Smooth muscle cell (in vitro differentiated cells): ENCODE data around the gene OSBPL1A. TPM values are rescaled to one million over a fixed set of nuclear protein-coding genes. Genes with fewer than 3 reads are reported as not detected.

ENCODE experiments used
- DNase-seq: peaks from one replicate; lab custom pipeline; 2025; ENCODE audit not compliant: unreplicated experiment; lab: John Stamatoyannopoulos, UW
- H2AFZ ChIP-seq: fragments of 200-600 bp; sonication (generic); 2 replicates; pipeline ENCODE4 v1.6.0; 2016; ENCODE audit warnings: antibody characterized with exemption, low read depth, mild to moderate bottlenecking
- H3F3A ChIP-seq: fragments of 200-600 bp; sonication (generic); 2 replicates; pipeline ENCODE4 v1.6.0; 2017; ENCODE audit warnings: antibody characterized with exemption, low read depth
- H3K27ac ChIP-seq: fragments of 200-600 bp; sonication (generic); 2 replicates; pipeline ENCODE4 v1.5.1; 2016; ENCODE audit warnings: low read depth, mild to moderate bottlenecking
- H3K27me3 ChIP-seq: fragments of 200-600 bp; sonication (generic); 2 replicates; pipeline ENCODE4 v1.6.1; 2016; ENCODE audit warnings: low read depth, mild to moderate bottlenecking
- H3K36me3 ChIP-seq: fragments of 200-600 bp; sonication (generic); 2 replicates; pipeline ENCODE4 v1.5.1; 2016; ENCODE audit warnings: low read depth
- H3K4me1 ChIP-seq: fragments of 200-600 bp; sonication (generic); 2 replicates; pipeline ENCODE4 v1.5.1; 2016; ENCODE audit warnings: low read depth
- H3K4me2 ChIP-seq: fragments of 200-600 bp; sonication (generic); 2 replicates; pipeline ENCODE4 v1.6.0; 2016; ENCODE audit warnings: mild to moderate bottlenecking
- H3K4me3 ChIP-seq: fragments of 200-600 bp; sonication (generic); 2 replicates; pipeline ENCODE4 v1.5.1; 2016; ENCODE audit warnings: mild to moderate bottlenecking
- H3K79me2 ChIP-seq: fragments of 200-600 bp; sonication (generic); 2 replicates; pipeline ENCODE4 v1.6.0; 2016; ENCODE audit warnings: low read depth, mild to moderate bottlenecking
- H3K9ac ChIP-seq: fragments of 200-600 bp; sonication (generic); 2 replicates; pipeline ENCODE4 v1.6.0; 2016; ENCODE audit warnings: low read depth
- H3K9me3 ChIP-seq: fragments of 200-600 bp; sonication (generic); replicated peaks from 2 replicates; pipeline ENCODE4 v1.5.1; 2016; ENCODE audit warnings: low read depth
- H4K20me1 ChIP-seq: fragments of 200-600 bp; sonication (generic); 2 replicates; pipeline ENCODE4 v1.6.0; 2016; ENCODE audit warnings: low read depth
- WGBS: methylation state at CpG from one replicate; pipeline ENCODE4 v1.1.7; 2016; ENCODE audit warnings: low lambda C conversion rate; 5-methylcytosine and 5-hydroxymethylcytosine counted together
- polyA plus RNA-seq: library from polyadenylated mRNA; unstranded; fragments of >200 nt; fragmentation: Nextera tagmentation; extraction: Ambion mirVana; gene quantifications from 2 replicates; pipeline ENCODE4 v1.2.1, GENCODE V29; 2016
- total RNA-seq: library from RNA; depleted of rRNA; stranded (reverse); fragments of >200 nt; gene quantifications from 2 replicates; pipeline ENCODE4 v1.2.3, GENCODE V29; 2014
- TF ChIP-seq, protein P1 (sequence below): fragments of 200-600 bp; sonication (generic); IDR thresholded peaks from 2 replicates; pipeline ENCODE4 v1.5.1; 2017; ENCODE audit warnings: borderline replicate concordance, mild to moderate bottlenecking, antibody characterized with exemption; ENCODE audit not compliant: insufficient read depth, poor library complexity, severe bottlenecking

Gene OSBPL1A
- total and polyA plus RNA-seq, 2 experiments from 2014 or later = 15.3 to 23.4 TPM

DNA sequence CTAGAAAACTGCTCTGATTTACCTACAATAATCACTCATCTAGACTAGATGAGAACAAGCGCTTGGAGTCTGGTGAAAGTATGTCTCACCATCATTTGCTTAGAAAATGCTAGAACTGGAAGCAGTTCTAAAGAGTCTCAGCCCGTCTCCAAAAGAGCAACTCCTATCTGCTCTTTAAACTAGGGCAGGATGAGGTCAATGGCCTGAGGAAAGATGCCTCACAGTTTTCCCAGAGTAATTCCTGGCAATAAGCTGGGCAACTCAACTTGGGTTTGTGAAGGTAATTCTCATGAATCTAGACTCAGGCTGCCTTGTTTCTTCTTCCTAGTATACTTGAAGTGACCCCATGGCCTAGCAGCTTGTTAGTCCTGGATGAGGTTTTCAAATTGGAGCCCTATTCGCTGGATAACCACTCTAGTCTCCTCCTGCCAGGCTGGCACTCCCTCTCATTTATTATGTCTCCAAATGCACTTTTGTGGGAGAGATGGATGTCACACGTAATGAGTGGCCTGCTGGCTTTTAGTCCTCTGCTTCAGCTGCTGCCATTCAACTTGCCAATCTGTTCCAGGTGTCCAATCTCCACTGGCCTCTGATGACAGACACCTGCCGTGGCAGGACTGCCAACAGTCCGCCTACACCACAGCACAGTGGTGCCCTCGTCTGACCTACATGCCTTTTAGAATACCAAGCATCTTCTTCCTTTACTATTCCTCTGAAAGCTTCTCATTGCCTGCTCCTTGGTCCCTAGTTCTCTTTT, 177.9 kb downstream of the OSBPL1A start:
- TF ChIP-seq, protein P1, sequence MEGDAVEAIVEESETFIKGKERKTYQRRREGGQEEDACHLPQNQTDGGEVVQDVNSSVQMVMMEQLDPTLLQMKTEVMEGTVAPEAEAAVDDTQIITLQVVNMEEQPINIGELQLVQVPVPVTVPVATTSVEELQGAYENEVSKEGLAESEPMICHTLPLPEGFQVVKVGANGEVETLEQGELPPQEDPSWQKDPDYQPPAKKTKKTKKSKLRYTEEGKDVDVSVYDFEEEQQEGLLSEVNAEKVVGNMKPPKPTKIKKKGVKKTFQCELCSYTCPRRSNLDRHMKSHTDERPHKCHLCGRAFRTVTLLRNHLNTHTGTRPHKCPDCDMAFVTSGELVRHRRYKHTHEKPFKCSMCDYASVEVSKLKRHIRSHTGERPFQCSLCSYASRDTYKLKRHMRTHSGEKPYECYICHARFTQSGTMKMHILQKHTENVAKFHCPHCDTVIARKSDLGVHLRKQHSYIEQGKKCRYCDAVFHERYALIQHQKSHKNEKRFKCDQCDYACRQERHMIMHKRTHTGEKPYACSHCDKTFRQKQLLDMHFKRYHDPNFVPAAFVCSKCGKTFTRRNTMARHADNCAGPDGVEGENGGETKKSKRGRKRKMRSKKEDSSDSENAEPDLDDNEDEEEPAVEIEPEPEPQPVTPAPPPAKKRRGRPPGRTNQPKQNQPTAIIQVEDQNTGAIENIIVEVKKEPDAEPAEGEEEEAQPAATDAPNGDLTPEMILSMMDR = no peak
- H3K9me3 ChIP-seq = no peaks in the 10 kb centered on the region
- no peak overlapping the region for H2AFZ ChIP-seq
- DNase-seq = no peak
- no peaks in the 10 kb centered on the region for H3F3A ChIP-seq
- H3K36me3 ChIP-seq = no peaks in the 10 kb centered on the region
- no peak overlapping the region for H3K27ac ChIP-seq
- H3K79me2 ChIP-seq = no peaks in the 10 kb centered on the region
- H3K4me1 ChIP-seq = no peaks in the 10 kb centered on the region
- no peak overlapping the region for H3K4me2 ChIP-seq
- no peak overlapping the region for H3K4me3 ChIP-seq
- no peaks in the 10 kb centered on the region for H4K20me1 ChIP-seq
- 95% methylated on average over 7 of the region's 7 CpGs for WGBS
- no peak overlapping the region for H3K9ac ChIP-seq
- no peaks in the 10 kb centered on the region for H3K27me3 ChIP-seq

DNA sequence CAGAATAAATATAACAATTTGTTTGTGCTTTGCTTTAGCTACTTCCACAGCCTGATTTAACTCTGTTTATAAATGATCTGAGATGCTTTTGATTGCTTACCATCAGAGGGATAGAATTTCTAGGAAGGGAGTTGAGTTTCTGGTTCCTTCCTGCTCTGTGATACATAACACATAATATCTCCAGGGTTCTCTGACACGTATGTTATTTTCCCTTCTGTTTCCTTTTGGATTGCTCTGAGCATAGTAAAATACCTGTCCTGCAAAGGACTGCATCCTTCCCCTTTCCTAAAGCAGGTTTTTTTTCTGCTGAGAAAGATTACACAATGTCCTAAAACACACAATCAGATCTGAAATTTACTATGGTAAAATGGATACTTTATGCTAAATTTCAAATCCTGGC, 182.7 kb downstream of the OSBPL1A start:
- Histone ChIP-seq H3K4me2 (no peak overlapping the region), H3K9me3 (no peaks in the 10 kb centered on the region), H4K20me1 (no peaks in the 10 kb centered on the region), H3F3A (peaks cover 3% of the 10 kb centered on the region), H3K36me3 (no peaks in the 10 kb centered on the region), H3K27ac (no peak overlapping the region), H3K4me1 (peaks cover 5% of the 10 kb centered on the region), H3K9ac (no peak overlapping the region), H3K4me3 (no peak overlapping the region), H2AFZ (no peak overlapping the region), H3K79me2 (no peaks in the 10 kb centered on the region), H3K27me3 (no peaks in the 10 kb centered on the region)
- no peak for DNase-seq
- 79% methylated on average over 1 of the region's 1 CpG for WGBS
- TF ChIP-seq, protein P1 = no peak

- Histone ChIP-seq H3F3A (peaks cover 3% of the 10 kb centered on the region), H3K27me3 (no peaks in the 10 kb centered on the region), H3K4me1 (peaks cover 5% of the 10 kb centered on the region), H3K4me3 (no peak overlapping the region), H3K9me3 (no peaks in the 10 kb centered on the region), H3K36me3 (no peaks in the 10 kb centered on the region), H3K9ac (no peak overlapping the region), H3K79me2 (no peaks in the 10 kb centered on the region), H2AFZ (no peak overlapping the region), H3K27ac (no peak overlapping the region), H3K4me2 (no peak overlapping the region), H4K20me1 (no peaks in the 10 kb centered on the region)
- 79% methylated on average over 6 of the region's 6 CpGs for whole genome bisulfite sequencing
- no peak for DNase-seq
- TF ChIP-seq, protein P1 = no peak
Observed at GRCh38 chr18:24214144-24214543, 183.5 kb downstream of the OSBPL1A start.

- 55% methylated on average over 6 of the region's 6 CpGs for WGBS
- H3K9me3 ChIP-seq = no peaks in the 10 kb centered on the region
- no peak overlapping the region for H2AFZ ChIP-seq
- H3K36me3 ChIP-seq = no peaks in the 10 kb centered on the region
- H3K4me3 ChIP-seq = no peak overlapping the region
- H3K4me2 ChIP-seq = peak overlapping the region; percentile 22
- H3F3A ChIP-seq = peaks cover 3% of the 10 kb centered on the region
- no peaks in the 10 kb centered on the region for H3K79me2 ChIP-seq
- H3K9ac ChIP-seq = peak overlapping the region; percentile 8
- no peak for DNase-seq
- peaks cover 15% of the 10 kb centered on the region for H3K4me1 ChIP-seq
- no peaks in the 10 kb centered on the region for H4K20me1 ChIP-seq
- no peaks in the 10 kb centered on the region for H3K27me3 ChIP-seq
- peak overlapping the region; percentile 79 for H3K27ac ChIP-seq
- TF ChIP-seq, protein P1 = no peak
Observed at GRCh38 chr18:24212939-24213338, 184.7 kb downstream of the OSBPL1A start.
